Cardiac fibroblast (primary cell): ENCODE results near the gene MTFMT.

Experiments used
- DNase-seq, 2 donors: peaks; one replicate each; pipeline versions ENCODE4 v3.0.0 to v3.0.0-alpha.2; 2010; ENCODE audit warnings: low read depth in 2 of 2
- H3K4me3 ChIP-seq, 2 donors: replicated peaks in 1 of 2; 1 replicate in 1 of 2; 2 replicates in 1 of 2; pipeline ENCODE4 v1.5.1; 2011; ENCODE audit warnings: low read depth in 2 of 2, low read length in 2 of 2, mild to moderate bottlenecking in 2 of 2, moderate library complexity in 1 of 2
- CTCF ChIP-seq: IDR thresholded peaks from one replicate; pipeline ENCODE4 v1.5.1; 2011; ENCODE audit warnings: low read depth, mild to moderate bottlenecking, low read length, inconsistent platforms

The MTFMT gene

GRCh38 chr15:64951777-64952418 is 77.5 kb downstream of the MTFMT start:
- no peak overlapping the region for H3K4me3 ChIP-seq
- DNase-seq, result no peak
- no peak for TF ChIP-seq CTCF
